LNCaP clone FGC (cell line): ENCODE results near the gene NFIB.

Experiments
- DNase-seq: peaks from one replicate; pipeline ENCODE4 v3.0.0-alpha.2; 2011; ENCODE audit warnings: low read depth
- H3K4me3 ChIP-seq: 2 replicates; pipeline ENCODE4 v1.5.1; 2011; ENCODE audit warnings: mild to moderate bottlenecking, low read depth, low read length, control low read depth
- CTCF ChIP-seq: IDR thresholded peaks from 2 replicates; pipeline ENCODE4 v1.5.1; 2012; ENCODE audit warnings: mild to moderate bottlenecking; ENCODE audit not compliant: control insufficient read depth, insufficient read depth; ENCODE audit errors: extremely low read depth

NFIB gene

GRCh38 chr9:14313951-14314423 is at the start of gene NFIB:
TSS of gene NFIB (minus strand) at chr9:14314141. CDS start at chr9:14313511, 630 bp downstream.
- peak within 1 kb of the TSS; percentile 69 for H3K4me3 ChIP-seq
- DNase-seq, result no peak
- no peak for TF ChIP-seq CTCF

- TF ChIP-seq CTCF, result no peak
- no peak overlapping the region for H3K4me3 ChIP-seq
- DNase-seq, result no peak
Measured at GRCh38 chr9:14362175-14362574, 48.2 kb upstream of the NFIB start.

GRCh38 chr9:14361074-14361473 is 47.1 kb upstream of the NFIB start:
- no peak for TF ChIP-seq CTCF
- no peak for DNase-seq
- H3K4me3 ChIP-seq, result no peak overlapping the region

- no peak for DNase-seq
Measured at GRCh38 chr9:14358523-14358922, 44.6 kb upstream of the NFIB start.

GRCh38 chr9:14356351-14357265 is 42.7 kb upstream of the NFIB start:
- no peak overlapping the region for H3K4me3 ChIP-seq
- DNase-seq, result no peak
- no peak for TF ChIP-seq CTCF

More at GRCh38 chr9:14358523-14358922, 44.6 kb upstream of the NFIB start:
- no peak overlapping the region for H3K4me3 ChIP-seq
- no peak for TF ChIP-seq CTCF

- H3K4me3 ChIP-seq, result no peak overlapping the region
- no peak for DNase-seq
- TF ChIP-seq CTCF, result no peak
Measured at GRCh38 chr9:14354201-14354600, 40.3 kb upstream of the NFIB start.
